HG03565 (cell line): ENCODE data around the gene TRAK2.
"Not testable (repeated sequence)": the region's sequence is repeated elsewhere in the genome, so short reads cannot be mapped to it uniquely, and the experiment has no call there.

Source experiments
- ATAC-seq: cut with Tn5 transposase; IDR thresholded peaks from one replicate; pipeline ENCODE4 v1.9.1; 2021; ENCODE audit warnings: mild to moderate bottlenecking, moderate library complexity; ENCODE audit not compliant: unreplicated experiment

The TRAK2 gene

GRCh38 chr2:201414099-201415023, 36.9 kb downstream of the TRAK2 start:
- peak; percentile 69 for ATAC-seq

DNA sequence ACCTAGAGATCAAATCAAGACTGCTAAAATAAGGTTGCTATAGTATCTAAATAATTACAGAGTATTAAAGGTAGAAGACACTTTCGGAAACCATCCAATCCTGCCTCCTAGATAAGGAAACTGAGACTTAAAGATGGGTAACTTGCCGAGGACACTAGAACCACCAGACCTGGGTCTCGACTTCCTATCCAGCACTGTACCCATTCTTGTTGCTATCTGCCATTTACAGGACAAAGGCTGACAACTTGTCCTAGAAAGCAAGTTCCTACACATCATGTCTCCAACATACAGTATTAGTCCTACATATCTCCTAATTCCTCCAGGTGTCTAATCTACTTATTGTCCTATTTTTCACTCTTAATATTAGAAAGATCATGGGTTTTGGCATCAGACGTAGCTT, 37.7 kb downstream of the TRAK2 start:
- ATAC-seq, result no peak

- no peak for ATAC-seq
Measured at GRCh38 chr2:201413143-201413542, 38.1 kb downstream of the TRAK2 start.

GRCh38 chr2:201411421-201411820, 39.8 kb downstream of the TRAK2 start:
- no peak for ATAC-seq

- ATAC-seq, result no peak
Measured at GRCh38 chr2:201408931-201409330, 42.3 kb downstream of the TRAK2 start.

GRCh38 chr2:201407265-201407664, 44.0 kb downstream of the TRAK2 start:
- ATAC-seq, result no peak

GRCh38 chr2:201406077-201406662, 45.1 kb downstream of the TRAK2 start:
- no peak for ATAC-seq

- no peak for ATAC-seq
Measured at GRCh38 chr2:201404699-201405280, 46.5 kb downstream of the TRAK2 start.

DNA sequence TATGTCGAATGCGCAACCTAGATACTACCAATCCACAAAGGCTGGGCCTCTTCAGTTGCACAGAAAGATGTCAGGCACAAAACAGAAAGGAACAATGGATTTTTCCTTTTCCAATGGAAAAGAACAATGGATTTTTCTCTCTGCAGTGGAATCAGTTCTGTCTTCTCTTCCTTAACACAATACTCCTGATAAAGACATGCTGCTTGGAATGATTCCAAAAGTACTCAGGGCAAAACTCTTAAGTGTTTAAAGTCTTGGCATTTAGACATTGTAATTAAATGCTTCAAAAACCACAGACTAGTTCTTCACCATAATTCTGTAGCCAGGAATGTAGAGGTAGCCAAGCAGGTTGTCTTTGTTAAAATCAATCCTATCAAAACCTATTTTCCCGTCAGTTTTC, 47.4 kb downstream of the TRAK2 start:
- ATAC-seq, result no peak

- no peak for ATAC-seq
Measured at GRCh38 chr2:201402651-201403562, 48.4 kb downstream of the TRAK2 start.

DNA sequence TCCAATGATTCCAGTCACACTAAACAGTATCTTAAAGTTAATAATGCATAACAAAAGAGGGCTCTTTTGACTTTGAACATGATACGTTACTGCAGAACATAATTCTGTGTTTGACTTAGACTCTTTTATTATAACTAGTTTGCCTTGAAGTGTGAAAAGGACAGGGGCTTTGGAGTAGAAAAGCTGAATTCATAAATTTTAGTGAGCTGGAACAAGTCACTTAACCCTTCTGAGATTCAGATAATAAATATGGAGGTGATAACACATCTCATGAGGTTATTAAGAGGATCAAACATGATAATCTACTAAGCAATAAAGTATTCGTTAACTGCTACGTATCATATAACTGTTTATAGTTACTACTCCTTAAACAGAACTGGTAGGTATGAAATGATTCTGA, 49.4 kb downstream of the TRAK2 start:
- no peak for ATAC-seq

GRCh38 chr2:201396595-201396994, 54.7 kb downstream of the TRAK2 start:
- ATAC-seq, result no peak

GRCh38 chr2:201383136-201383535, 68.1 kb downstream of the TRAK2 start:
- no peak for ATAC-seq

DNA sequence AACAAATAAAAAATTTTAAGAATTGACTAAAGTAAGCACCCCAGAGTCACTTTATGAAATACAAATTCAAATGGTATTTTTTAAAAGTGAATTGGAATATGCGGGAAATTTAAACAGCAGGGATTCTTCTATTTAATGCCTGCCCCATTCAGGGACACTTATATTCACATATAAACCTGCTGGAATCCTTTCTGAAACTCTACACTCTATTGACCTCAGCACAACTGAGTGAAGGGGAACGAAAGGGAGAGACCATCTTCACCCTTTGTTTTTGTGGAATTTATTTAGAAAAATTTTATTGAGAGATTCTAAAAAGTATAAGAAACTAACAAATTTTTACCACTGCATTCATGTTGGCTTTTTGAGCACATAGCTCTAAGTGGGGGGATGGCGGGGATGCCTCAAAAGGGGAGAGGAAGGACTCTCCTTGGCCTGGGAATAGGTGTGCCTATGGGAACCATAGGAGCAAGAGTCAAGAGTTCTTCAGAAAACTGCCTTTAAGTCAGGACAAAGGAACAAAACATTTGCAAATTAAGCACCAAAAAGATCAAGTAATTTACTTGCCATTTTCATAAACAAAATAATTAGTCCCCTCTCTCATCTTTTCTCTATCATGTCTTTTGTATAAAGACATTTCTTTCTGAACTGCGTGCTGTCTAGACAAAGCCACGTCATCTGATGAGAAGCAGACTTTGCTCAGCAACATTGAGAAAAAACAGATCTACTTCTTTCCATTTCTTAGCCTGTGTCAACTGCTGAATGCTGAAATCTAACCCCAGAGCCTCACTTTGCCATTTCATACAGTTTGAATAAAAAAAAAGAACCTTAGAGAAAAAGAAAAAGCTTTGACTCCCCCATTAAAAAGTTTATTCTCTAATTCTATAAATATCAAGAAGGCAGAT, 72.5 kb downstream of the TRAK2 start:
- ATAC-seq, result no peak

GRCh38 chr2:201377218-201377617, 74.0 kb downstream of the TRAK2 start:
- ATAC-seq, result no peak

GRCh38 chr2:201369775-201370174, 81.5 kb downstream of the TRAK2 start:
- no peak for ATAC-seq

DNA sequence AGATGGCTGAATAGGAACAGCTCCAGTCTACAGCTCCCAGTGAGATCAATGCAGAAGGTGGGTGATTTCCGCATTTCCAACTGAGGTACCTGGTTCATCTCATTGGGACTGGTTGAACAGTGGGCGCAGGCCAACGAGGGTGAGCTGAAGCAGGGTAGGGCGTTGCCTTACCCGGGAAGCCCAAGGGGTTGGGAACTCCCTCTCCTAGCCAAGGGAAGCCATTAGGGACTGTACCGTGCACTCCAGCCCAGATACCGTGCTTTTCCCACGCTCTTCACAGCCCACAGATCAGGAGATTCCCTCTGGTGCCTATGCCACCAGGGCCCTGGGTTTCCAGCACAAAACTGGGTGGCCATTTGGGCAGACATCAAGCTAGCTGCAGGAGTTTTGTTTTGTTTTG, 81.9 kb downstream of the TRAK2 start:
- ATAC-seq, result not testable (repeated sequence)

DNA sequence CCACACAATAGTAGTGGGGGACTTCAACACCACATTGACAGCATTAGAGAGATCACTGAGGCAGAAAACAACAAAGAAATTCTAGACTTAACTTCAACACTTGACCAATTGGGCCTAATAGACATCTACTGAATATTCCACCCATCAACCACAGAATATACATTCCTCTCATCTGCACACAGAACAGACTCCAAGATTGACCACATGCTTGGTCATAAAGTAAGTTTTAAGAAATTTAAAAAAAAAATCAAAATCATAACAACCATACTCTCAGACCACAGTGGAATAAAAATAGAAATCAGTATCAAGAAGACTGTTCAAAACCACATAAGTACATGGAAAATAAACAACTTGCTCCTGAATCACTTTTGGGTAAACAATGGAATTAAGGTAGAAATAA, 85.1 kb downstream of the TRAK2 start:
- ATAC-seq, result no peak

- ATAC-seq, result no peak
Measured at GRCh38 chr2:201363857-201364560, 87.2 kb downstream of the TRAK2 start.
